LNCAP (cell line): ENCODE results near the gene THSD7A.

Source experiments
- CTCF ChIP-seq: fragments of 450-650 bp; IDR thresholded peaks from 2 replicates; pipeline ENCODE4 v1.5.1; 2017; ENCODE audit warnings: mild to moderate bottlenecking

Gene THSD7A

GRCh38 chr7:11650030-11650429 is 182.0 kb downstream of the THSD7A start:
- TF ChIP-seq CTCF = no peak

GRCh38 chr7:11648980-11649379 is 183.0 kb downstream of the THSD7A start:
- no peak for TF ChIP-seq CTCF

- no peak for TF ChIP-seq CTCF
Observed at GRCh38 chr7:11648101-11648500, 183.9 kb downstream of the THSD7A start.

GRCh38 chr7:11642841-11643240 is 189.2 kb downstream of the THSD7A start:
- no peak for TF ChIP-seq CTCF

- TF ChIP-seq CTCF = no peak
Observed at GRCh38 chr7:11642276-11642675, 189.7 kb downstream of the THSD7A start.

DNA sequence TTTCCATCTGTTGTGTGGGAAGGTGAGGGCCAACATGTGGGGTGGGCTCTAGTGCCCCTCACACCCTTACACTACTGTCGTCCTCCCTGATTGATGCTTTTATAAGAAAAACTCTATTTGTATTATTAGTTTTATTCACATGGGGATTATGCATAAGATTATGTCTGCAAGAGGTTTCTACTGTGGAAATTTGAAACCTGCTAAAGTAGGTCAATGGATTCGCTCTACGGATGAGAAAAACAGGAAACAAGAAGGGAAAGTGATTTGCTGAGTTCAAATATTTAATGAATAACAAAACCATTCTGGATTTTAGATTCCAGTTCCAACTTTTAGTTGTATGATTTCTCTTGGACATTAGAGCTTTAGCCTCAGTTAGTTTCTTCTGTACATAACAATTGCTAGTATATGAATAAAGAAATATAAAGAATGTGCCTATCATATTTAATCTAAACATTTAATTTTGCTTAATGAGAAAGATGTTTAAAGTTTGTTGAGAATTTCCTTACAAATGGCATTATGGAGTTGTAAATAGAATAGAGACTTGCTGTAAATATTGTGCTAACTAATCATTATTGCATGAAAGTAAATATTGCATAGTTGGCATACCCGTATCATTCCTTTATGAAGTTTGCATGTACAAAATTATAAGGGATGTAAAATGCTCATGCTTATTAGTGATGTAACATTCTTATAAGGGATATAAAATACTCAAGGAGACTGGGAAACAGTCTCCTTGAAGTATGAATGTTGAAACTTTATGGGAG is 193.8 kb downstream of the THSD7A start:
- no peak for TF ChIP-seq CTCF

GRCh38 chr7:11636274-11636673 is 195.7 kb downstream of the THSD7A start:
- no peak for TF ChIP-seq CTCF

- no peak for TF ChIP-seq CTCF
Observed at GRCh38 chr7:11633310-11633709, 198.7 kb downstream of the THSD7A start.
